ENCODE data around the gene EZH1. TPM values are rescaled to one million over a fixed set of nuclear protein-coding genes. Genes with fewer than 3 reads are reported as not detected.
A peak's percentile ranks its signal among the peaks of the same experiment; 100 is the strongest.

The EZH1 gene
- total RNA-seq, 4 donors from 2014 or later = 13.4 to 49.2 (median 22.0) TPM

DNA sequence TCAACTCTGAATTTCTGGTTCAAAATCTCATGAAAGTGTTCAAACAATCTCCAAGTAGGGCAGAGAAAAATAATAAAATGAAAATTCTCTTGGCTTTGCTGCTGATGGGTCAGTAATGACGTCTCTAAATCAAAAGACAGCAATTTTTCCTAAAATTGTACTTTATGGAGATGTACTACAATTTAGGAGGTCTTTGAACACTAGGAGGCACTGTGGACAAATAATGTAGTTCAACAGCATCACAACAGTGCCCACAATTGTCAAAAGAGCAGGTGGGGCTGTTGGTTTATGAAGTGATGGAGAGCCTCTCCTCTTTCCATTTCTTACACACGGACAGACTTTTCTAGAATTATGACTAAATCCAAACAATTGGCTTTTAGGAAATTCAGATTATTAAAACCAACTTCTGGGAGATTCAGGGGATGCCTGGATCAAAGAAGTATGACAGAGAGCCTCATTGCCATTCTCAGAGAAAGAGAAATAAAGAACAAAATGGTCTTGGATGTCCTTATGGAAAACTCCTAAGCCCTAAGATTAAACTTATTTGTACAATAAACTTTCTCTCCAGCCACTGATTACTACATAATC lies 23.8 kb downstream of the EZH1 start:
- TF ChIP-seq, protein P1, sequence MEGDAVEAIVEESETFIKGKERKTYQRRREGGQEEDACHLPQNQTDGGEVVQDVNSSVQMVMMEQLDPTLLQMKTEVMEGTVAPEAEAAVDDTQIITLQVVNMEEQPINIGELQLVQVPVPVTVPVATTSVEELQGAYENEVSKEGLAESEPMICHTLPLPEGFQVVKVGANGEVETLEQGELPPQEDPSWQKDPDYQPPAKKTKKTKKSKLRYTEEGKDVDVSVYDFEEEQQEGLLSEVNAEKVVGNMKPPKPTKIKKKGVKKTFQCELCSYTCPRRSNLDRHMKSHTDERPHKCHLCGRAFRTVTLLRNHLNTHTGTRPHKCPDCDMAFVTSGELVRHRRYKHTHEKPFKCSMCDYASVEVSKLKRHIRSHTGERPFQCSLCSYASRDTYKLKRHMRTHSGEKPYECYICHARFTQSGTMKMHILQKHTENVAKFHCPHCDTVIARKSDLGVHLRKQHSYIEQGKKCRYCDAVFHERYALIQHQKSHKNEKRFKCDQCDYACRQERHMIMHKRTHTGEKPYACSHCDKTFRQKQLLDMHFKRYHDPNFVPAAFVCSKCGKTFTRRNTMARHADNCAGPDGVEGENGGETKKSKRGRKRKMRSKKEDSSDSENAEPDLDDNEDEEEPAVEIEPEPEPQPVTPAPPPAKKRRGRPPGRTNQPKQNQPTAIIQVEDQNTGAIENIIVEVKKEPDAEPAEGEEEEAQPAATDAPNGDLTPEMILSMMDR (IDR thresholded peaks at IDR 0.05) = peak; percentile 59 to 76 (median 68)
- no peak for TF ChIP-seq POLR2A (IDR thresholded peaks at IDR 0.05)
- no peak overlapping the region for H3K4me3 ChIP-seq
- no peaks in the 10 kb centered on the region for H3K27me3 ChIP-seq
- no peak overlapping the region for H3K27ac ChIP-seq
- H3K4me1 ChIP-seq = no peaks in the 10 kb centered on the region
- H3K36me3 ChIP-seq = peaks cover 17 to 99% (median 57%) of the 10 kb centered on the region in 3 donors
- no peaks in the 10 kb centered on the region for H3K9me3 ChIP-seq
- 9 to 10% methylated on average over 2 of the region's 2 CpGs for WGBS, 2 donors
- intact Hi-C loops (cut with DNase I) = loop anchor here (5.0 kb wide), 1 partner anchor 41 kb away; the partner anchor contains the start of gene RAMP2
- no peak for DNase-seq

DNA sequence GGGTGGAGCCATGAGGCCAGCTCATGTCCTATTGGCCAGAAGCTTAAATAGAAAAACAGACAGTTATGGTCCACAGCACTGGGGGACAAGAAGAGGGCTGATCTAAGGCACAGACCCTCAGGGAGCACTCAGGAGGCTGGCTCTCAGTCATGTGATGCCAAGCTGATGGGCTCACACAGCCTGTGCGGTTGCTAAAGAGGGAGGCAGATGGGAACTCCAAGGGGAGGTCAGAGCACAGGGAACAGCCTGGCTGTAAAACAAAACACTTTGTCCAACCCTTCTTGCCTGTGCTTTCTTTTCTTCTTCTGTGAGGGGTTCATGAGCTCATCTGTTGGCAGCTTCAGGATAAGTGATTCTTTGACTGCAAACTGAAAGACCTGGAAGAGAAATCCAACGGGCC lies 35.3 kb downstream of the EZH1 start:
- no peak overlapping the region for H3K27ac ChIP-seq
- TF ChIP-seq POLR2A (IDR thresholded peaks at IDR 0.05) = no peak
- TF ChIP-seq, protein P1 (IDR thresholded peaks at IDR 0.05) = no peak
- DNase-seq = no peak
- no peaks in the 10 kb centered on the region for H3K9me3 ChIP-seq
- H3K4me1 ChIP-seq = no peaks in the 10 kb centered on the region
- H3K36me3 ChIP-seq = peaks cover 48 to 99% (median 81%) of the 10 kb centered on the region in 3 donors
- H3K27me3 ChIP-seq = no peaks in the 10 kb centered on the region
- no peak overlapping the region for H3K4me3 ChIP-seq
- intact Hi-C loops (cut with DNase I) = no loop called here
- 43 to 75% methylated on average over 1 to 2 of the region's 2 CpGs for WGBS, 2 donors

DNA sequence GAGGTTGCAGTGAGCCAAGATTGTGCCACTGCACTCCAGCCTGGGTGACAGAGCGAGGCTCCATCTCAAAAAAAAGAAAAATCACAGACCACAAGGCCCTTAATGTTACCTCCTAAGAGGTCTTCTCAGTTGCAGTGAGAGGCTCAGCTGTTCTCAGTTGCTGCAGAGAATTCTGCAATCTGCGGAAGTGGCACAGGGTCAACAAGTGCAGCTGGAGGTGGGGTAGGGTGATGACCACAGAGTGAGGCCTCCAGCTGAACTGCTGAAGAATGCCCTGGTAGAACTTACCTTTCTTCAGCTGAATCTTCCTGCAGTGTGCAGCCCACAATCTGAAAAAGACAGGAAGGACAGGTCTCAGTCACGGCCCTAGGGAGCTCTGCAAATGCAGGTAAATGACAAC lies 36.3 kb downstream of the EZH1 start:
- H3K27ac ChIP-seq = no peak overlapping the region
- H3K9me3 ChIP-seq = no peaks in the 10 kb centered on the region
- intact Hi-C loops (cut with DNase I) = no loop called here
- DNase-seq = no peak
- H3K36me3 ChIP-seq = peaks cover 56 to 100% (median 91%) of the 10 kb centered on the region in 3 donors
- TF ChIP-seq POLR2A (IDR thresholded peaks at IDR 0.05) = no peak
- TF ChIP-seq, protein P1 (IDR thresholded peaks at IDR 0.05) = no peak
- no peaks in the 10 kb centered on the region for H3K27me3 ChIP-seq
- 93 to 100% methylated on average over 2 to 3 of the region's 3 CpGs for WGBS, 2 donors
- H3K4me3 ChIP-seq = no peak overlapping the region
- no peaks in the 10 kb centered on the region for H3K4me1 ChIP-seq

DNA sequence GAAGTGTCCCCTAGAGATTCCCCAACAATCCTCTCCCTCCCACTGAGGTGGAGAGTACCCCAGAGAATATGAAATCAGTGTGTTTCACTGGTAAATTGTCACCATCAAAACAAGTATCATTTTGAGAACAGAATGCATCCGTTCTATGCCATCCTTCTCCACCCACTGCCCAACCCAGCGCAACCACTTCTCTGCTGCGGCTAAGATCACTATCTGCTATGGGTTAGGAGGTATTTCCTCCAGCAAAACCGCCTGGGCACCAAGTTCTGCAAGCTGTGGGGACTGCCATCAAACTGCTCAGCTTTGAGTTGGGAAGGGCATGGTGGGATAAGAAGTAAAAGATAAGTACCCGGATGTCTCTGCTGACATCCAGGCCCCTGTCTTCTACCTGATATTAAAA lies 38.1 kb downstream of the EZH1 start:
- H3K27ac ChIP-seq = no peak overlapping the region
- H3K27me3 ChIP-seq = no peaks in the 10 kb centered on the region
- no peaks in the 10 kb centered on the region for H3K4me1 ChIP-seq
- TF ChIP-seq, protein P1 (IDR thresholded peaks at IDR 0.05) = no peak
- no peak for TF ChIP-seq POLR2A (IDR thresholded peaks at IDR 0.05)
- no peak for DNase-seq
- intact Hi-C loops (cut with DNase I) = no loop called here
- H3K9me3 ChIP-seq = no peaks in the 10 kb centered on the region
- 58 to 75% methylated on average over 5 of the region's 5 CpGs for WGBS, 2 donors
- H3K4me3 ChIP-seq = no peak overlapping the region
- H3K36me3 ChIP-seq = peaks cover 53 to 100% (median 93%) of the 10 kb centered on the region in 3 donors

DNA sequence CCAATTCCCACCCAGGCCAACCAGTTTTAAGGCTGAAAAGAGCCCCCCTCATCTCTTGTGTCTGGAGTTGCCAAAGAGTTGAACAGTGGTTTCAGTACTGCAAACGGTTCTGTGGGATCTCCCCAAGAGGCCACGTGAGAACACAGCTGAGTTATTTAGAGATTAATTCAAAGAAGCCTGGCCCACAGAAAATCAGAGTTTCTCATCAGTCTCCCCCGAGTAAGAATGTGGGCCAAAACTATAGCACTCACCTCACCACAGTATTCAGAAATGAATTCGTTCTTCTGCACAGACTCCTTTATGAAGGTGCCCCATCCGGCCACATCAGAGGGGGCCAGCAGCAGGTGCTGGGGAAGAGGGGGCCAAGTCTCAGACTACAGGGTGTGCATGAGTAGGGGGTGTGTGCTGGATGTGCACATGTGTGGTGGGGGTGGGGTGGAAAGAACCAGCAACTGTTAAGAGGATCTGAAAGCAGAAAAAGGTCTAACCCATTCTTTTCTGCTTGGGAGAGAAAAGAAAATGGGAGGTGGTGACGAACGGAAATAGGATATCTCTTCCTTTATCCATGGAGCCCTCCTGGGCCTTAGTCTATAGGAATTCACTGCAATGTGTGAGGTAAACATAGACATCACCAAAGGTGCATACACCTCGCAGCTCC lies 39.9 kb downstream of the EZH1 start:
- H3K36me3 ChIP-seq = peaks cover 45 to 100% (median 86%) of the 10 kb centered on the region in 3 donors
- intact Hi-C loops (cut with DNase I) = no loop called here
- no peaks in the 10 kb centered on the region for H3K9me3 ChIP-seq
- no peak overlapping the region for H3K27ac ChIP-seq
- no peak for DNase-seq
- no peaks in the 10 kb centered on the region for H3K27me3 ChIP-seq
- TF ChIP-seq, protein P1 (IDR thresholded peaks at IDR 0.05) = no peak
- TF ChIP-seq POLR2A (IDR thresholded peaks at IDR 0.05) = no peak
- no peak overlapping the region for H3K4me3 ChIP-seq
- H3K4me1 ChIP-seq = no peaks in the 10 kb centered on the region
- WGBS, 2 donors = 69 to 71% methylated on average over 7 to 8 of the region's 8 CpGs
